ENCODE results near the gene TMEM72. TPM values are rescaled to one million over a fixed set of nuclear protein-coding genes. Genes with fewer than 3 reads are reported as not detected.

The TMEM72 gene
- polyA plus RNA-seq, 12 donors = 0.08 to 0.21 (median 0.12) TPM; not detected in 5

DNA sequence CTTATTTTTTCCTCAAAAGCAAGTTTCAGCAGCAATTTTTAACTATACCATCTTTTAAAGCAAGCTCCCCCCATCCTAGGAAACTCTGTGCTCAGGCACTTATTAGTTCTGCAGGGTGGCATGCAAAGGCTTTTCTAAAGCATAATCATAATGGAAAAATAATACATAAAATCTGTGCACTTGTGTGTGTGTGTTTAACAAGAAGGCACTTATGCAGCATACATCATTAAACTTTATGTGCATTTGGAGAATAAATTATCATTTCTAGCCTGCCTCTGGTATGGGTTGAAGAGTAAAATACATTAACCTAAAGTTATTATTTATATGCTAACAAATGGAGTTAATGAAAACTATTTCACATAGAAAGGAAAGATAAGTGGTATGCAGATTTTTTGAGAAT, 42.9 kb downstream of the TMEM72 start:
- DNase-seq = no peak

DNA sequence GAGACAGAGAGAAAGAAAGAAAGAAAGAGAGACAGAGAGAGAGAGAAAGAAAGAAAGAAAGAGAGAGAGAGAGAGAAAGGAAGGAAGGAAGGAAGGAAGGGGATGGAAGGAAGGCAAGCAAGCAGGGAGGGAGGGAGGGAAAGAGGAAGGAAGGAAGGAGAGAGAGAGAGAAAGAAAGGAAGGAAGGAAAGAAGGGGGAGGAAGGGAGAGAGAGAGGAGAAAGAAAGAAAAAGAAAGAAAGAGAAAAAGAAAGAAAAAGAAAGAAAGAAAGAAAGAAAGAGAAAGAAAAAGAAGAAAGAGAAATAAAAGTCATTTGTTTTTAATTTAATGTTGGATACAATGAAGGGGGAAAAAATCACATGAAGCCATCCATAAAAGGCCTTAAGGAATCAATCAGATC, 43.8 kb downstream of the TMEM72 start:
- DNase-seq = no peak

DNA sequence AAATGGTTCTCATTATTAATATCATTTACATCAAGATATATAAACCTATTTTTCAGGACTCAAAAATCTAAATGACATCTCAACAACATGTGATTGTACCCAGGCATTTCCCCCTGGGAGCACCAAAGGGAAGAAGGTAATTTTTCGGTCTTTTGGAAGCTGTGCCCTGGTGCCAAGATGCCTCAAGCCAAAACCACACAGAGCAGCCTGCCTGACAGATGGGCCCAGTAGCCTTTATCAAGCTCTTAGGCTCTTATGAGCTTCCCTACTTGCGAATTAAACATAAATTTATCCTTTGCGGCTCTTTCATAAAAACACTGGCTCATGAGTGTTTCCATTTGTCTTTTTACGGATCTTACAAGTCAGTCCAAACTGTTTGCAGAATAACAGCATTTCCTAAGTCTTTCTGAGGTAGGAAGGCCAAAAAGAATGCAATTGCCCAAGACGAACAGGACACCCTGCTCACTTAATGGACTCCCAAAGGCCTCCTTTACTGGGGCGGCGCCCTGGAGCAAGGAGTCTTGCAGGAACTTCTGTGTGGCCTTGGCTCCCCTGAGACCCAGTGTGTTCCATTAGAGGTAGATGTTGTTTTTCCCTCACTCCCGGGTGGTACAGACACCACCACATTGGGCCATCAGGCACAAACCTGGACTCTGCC, 44.4 kb downstream of the TMEM72 start:
- DNase-seq = no peak

DNA sequence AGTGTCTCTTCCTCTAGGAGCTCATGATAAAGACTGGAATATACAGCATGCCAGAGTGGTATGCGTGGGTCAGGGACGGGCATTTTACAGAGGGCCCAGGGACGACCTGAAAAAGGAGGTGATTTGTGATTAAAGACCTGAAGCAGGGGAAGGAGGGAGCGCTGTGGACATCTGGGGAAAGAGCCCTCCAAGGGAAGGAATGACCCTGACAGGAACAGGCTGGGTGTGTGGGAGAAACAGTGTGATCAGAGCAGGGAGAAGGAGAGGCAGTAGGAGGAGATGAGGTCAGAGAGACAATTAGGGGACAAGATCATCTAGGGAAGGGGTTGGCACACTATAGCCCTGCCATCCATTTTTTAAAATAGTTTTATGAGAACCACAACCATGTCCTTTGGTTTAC, 45.1 kb downstream of the TMEM72 start:
- no peak for DNase-seq

DNA sequence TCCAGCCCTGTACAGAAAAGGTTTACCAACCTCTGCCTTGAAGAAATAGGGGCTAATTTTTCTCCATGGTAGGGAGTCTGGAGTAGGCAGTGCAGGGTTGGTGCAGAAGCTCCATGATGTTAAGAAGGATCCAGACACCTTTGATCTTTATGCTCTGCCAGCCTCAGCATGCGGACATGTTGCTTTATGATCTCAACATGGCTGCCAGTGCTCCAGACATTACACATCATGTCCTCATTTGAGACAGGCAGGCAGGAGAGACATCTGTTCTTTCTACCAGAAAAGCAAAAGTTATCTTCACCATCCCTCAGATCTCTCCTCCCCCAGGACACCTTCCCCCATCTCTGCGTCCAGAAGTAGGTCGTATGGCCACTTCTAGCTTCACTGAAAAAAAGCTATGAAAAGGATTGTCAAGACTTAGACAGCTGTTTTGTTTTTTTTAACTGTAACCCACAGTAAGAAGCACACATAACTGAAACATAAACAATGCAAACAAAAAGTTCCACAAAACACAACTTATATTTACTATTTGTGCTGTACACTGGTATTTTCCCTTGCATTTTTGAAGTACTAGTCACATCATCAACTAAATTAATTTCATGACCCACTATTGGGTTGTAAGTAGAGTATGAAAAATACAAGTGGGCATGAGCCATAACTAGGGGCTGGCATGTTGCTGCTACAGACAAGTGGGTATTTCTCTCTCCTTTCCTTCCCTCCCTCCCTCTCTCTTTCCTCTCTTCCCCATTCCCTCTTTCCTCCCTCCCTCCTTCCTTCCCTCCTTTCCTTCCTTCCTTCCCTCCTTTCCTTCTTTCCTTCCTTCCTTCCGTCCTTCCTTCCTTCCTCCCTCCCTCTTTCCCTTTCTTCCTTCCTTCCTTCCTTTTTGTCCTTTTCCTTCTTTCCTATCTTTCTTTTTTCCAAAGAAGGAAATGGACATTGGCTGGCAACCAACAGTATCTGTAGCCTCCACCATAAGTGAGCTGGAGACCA, 45.9 kb downstream of the TMEM72 start:
- no peak for DNase-seq

DNA sequence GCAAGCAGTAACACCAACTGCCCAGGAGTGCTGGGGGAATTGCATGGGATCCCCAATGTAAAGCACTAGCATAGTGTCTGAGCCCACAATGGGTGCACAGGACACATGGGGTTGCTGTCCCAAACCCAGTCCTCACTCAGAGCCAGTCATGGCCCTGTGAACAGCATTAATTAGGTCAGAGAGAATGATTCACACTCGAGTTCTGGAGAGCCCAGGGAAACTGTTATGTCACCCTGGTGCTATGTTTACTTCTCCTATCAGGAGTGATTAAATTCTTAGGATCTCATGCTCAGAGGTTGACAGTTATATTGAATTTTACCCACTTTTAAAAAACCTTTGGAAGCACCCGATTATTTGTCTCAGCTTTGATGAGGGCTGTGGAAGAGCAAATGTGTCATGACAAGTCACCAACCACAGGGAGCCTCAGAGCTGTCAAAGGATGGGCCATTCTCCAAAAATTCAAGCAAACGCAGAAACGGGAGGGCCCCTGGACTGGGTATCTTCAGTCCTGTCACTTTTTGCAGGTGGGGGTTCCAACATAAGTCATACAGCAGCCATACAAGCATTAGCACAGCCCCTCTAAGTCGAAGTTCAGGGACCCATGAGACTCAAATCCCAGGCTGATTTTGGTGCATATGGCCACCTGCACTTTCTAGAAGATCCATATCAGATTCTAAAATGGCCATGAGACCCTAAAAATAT, 47.2 kb downstream of the TMEM72 start:
- DNase-seq = no peak

DNA sequence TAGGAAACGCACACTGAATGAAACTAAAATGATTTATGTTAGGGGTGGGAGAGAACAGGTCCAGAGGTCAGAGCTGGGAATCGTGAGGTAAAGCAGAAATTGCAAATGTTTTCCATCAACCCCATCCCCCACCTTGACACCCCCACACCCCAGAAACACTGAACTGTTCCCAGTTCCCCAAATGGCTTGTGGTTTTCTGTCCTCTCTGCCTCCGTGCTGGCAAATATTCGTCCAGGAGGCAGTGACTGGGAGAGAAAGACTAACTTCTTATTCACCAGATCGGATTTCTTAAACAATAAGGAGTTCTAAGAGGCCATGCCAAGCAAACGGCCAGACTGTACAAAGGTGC, 47.7 kb downstream of the TMEM72 start:
- no peak for DNase-seq

DNA sequence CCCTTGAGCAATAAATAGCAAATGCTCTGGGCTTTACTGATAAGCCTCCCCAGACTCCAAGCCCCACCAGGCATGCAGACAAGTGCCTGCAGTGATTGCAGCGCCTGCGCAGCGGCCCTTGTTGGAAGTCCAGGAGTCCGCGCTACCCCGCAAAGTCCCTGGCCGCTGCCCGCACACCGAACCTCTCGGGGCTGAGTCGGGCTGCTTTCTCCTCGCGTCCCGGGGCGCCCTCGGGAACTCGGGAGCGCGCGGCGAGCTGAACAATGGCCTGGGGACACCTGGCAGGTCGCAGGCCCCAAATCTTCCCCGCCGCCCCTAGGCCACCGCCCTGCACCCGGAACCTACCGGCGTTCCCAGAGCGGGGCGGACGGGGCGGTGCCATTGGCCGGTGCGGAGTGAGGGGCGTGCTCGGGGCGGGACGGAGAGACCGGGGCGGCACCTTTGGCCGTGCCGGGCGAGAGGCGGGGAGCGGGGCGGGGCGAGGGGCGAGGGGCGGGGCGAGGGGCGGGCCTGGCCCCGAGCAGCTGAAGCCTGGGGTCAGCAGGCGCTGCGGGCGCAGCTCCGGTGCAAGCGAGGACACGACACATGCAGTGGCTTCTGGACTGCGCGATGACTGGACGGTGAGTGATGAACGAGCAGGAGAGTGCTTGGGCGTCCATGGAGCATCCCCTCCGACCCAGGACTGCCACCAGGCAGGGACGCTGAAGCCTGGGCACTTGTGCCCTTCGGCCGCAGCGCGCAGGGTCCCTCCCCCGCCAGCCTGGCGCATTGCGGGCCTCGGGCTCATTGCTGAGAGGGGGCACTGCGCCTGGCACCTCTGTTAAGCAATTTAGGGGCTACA, 48.3 kb downstream of the TMEM72 start, which contains the start of gene RASSF4:
RASSF4 (plus strand) TSS at position 556 of the 841 bp plus-strand sequence. CDS start 10,401 bp downstream, outside the sequence.
- DNase-seq = peak; percentile 74

DNA sequence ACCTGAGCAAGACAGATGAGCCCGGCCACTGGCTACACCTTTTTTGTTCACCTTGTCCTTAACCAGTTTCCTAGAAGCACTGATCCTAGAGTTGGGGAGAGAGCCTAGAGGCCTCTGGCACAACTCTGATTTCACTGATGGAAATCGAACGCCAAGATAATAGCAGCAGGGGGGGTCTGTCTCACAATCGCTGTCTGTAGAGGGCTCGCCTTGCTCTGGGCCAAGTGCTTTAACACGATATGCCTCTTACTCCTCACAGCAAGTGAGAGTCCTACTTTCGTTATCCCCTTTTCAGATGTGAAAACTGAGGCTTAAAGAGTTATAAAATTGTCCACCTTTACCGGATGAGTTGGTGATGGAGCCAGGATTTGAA, 48.9 kb downstream of the TMEM72 start:
- no peak for DNase-seq

DNA sequence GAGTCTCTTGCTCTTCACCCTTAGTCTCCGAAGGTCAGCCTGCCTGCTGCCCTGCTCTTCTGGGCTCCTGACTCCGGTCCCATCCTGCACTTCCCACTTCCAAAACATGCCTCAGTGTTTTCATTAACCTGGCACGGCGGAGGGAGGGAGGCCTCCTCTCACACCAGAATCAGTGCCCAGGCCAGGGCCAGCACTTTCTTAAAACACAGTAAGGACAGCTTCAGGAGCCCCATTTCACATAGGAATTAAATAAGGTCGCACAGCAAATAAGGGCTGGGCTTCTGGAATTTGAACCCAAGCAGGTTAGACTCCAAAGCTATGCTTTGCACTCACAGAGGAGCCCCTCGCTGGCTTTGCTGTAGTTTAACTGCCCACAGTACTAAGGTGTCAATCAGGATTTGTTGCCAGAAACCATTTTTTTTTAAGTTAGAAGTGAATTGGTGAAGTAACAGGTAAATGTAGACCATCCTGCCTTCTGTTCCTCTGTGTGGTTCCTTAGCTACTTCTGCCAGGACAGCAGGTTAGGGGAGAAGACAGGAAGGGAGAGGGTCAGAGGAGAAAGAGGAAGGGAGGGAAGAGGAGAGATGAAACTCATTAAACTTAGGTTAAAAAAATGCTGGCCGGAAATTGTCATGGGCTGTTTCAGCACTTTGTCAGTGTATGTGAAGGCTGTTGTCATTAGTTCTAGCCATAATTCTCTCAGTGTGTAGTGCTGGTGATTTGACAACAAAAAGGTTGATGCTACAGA, 49.5 kb downstream of the TMEM72 start:
- DNase-seq = no peak

DNA sequence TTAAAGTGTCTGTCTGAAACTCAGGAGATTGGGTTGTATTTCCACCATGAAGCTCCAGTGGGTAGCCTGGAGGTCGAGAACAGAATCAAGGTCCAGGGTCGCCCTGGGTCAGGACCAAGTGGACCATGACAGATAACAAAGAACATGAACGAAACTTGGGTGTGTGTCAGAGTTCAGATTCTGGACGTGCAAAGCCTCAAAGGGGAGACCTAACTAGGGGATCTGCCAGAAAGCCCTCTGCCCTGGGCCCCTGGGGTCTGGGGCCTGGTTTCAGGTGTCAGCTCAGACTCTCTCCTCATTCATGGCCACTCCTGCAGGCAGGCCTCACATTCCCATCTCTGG, 50.1 kb downstream of the TMEM72 start:
- no peak for DNase-seq

DNA sequence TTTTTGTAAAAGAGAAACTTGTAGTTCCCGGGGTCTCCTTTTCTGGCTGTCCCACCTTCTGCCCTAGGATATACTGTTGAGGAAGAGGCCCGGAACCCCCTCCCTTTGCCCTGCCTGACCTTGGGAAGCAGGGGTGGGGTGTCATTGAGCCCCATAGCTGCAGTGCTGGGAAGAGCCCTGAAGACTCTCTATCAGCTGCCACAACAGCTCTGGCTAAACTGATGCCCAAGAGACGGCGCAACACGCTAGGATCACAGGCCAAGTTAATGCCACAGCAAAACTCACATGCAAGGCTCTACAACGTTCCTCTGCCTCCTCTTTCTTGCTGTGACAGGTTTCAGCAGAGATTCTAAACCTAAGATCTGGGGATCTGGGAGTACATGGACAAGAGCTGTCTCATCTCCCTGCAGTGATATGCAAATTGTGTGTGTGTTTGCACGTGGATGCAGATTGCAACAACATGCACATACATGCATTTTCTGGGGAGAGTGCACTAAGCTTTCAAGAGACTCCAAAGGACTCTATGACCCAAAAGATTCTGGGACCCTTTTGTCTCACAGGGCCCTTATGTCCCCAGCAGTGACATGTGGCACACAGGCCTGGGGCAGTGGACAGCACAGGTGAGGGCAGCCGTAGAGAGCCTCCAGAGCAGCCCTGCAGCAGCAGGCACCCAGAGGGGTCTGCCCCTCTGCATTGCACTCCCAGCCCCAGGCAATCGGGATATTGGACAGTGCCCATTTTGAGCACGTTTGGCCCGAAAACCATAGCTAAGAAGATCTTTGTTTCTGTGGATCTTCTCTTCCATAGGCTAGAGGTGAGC, 51.0 kb downstream of the TMEM72 start:
- DNase-seq = no peak

DNA sequence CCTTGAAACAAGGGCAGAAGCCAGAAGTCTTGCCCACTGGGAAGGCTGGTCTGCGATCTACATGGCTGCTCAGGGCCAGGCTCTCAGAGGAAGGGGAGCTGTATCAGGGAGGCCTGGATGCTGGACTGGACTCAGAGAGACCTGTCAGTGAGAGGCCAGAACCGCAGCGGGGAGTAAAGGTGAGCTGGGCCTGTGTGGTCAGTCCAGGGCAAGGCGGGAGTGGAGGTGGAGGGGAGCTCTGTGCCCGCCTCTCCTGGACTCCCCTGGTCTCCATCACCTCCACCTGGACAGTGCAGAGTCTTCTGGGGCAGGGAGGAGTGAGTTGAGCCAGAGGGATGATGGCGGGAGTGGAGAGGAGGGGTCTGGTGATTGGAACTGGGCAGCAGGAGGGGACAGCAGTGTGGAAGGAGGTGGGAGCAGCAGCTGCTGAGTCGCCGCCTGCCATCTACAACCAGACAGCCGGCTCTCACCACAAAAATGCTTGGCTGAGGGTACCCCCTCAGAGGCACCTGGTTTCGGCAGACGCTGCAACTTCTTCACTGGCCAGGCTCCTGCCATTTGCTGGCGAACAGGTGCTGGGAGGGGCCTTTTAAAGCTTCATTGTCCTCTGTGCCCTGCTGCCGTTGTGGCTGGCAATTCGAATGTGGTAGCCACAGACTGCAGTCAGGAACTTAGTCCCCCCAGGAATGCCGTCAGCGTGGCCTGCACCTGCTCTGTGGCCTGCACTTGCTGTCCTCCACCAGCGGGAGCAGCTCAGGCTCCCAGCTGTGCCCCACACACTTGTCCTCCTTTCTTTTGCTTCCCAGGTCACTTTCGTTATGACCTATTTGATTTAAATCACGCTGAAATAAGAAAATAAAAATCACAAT, 52.0 kb downstream of the TMEM72 start:
- DNase-seq = no peak

DNA sequence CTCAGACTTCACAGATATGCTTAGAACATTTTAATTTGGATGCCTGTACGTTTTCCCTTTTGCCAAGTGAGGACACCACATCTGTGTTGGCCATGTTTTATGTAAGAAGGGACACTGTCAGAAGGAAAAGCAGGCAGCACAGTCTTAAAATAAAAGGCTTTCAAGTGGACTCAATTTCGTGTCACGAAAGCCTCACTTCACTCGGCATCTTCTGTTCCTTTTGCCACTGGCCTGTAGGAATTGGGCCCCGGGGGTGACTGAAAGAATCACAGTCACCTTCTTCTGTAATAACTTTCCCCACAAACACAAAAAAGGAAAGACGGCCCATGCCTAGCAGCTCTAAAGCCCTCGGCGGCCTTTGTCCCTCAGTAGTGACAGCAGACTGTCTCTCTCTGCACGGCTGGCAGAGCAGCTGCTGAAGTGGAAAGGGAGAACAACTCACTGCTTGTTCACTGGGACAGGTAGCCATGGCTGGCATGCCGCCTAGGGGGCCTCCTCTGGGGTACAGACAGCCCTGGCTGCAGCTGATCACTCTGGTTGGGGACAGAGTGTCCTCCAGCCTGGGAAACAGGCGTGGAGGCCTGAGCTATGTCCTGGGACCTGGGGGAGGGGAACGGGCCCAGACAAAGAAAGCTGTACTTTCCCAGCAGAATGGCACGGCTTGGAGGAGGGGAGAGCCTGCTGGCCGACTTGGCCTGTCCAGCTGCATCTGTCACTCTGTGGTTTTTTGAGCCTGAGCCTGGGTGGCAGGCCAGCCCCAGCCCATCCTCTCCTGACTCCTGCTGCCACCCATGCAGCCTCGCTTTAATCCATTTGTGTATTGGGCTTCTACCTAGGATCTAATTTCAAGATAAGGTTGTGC, 52.9 kb downstream of the TMEM72 start:
- DNase-seq = peak; percentile 60

DNA sequence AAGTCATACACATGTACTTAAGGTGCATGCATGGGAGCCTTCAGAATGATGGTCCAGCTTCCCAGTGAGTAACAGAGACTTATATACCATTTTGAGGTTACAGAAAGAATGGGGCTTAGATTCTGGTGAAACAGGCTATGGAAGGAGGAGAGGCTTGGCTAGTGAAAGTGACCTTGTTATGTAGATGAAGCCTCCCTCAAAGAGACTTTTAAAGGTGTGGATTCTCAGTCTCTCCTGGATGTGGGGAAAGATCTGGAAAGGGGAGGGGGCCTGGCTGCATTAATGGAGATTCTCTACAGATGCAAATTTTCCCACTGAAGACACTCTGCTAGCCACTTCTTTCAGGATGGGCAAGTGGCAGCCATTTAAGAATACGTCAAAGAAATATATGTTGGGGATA, 54.0 kb downstream of the TMEM72 start:
- no peak for DNase-seq

DNA sequence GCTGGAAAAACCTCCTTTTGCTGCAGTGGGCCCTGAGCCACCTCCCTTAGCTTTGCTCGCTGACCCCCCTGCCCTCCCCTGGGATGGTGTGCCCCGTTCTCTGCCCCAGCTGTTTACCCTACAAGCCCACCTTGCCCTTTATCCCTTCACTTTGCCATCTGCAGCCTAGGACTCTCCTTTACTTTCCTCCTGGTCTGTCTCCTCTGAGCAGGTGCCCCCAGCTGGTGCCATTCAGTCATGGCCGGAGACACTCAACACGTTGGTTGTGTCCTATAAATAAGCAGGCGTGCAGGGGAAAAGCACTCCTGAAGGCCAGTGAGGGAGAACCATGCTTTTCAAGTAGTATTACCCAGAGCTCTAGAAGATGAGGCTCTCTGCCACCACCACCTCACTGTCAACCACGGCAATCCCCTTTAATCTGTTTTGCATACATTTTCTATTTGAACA, 54.5 kb downstream of the TMEM72 start:
- DNase-seq = no peak

DNA sequence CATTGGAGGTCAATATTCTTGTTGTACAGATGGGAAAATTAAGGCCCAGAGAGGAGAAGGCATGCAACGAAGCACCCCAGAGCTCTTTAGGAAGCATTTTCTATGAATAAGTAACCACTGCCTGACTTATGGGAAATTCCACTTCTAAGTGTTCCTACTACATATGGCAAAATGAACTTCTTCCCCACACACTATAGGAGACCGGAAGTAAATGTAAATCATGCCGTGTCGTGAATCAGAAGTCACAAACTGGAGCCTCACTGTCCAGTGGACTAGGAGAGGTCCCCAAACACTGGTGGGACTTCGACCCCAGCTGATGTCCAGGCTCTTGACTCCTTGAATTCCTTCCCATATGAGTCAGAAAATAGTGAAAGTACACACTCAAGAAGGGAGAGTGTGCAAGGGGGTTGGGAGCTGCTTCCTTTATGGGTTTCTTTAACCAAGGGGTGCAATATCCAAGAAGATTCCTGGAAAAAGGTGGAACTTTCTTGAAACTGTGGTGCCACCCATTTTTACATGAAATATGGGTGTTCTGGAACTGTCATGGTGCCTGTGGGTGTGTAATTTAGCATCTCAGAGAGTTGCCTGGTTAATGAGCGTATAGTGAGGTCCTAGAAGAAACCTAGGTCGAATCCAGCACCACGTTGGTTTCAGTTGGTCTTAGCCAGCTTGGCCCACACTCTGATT, 55.1 kb downstream of the TMEM72 start:
- no peak for DNase-seq

All from muscle of arm (tissue), 12 donors.